ENCODE results near the gene CXCR5.

DNA sequence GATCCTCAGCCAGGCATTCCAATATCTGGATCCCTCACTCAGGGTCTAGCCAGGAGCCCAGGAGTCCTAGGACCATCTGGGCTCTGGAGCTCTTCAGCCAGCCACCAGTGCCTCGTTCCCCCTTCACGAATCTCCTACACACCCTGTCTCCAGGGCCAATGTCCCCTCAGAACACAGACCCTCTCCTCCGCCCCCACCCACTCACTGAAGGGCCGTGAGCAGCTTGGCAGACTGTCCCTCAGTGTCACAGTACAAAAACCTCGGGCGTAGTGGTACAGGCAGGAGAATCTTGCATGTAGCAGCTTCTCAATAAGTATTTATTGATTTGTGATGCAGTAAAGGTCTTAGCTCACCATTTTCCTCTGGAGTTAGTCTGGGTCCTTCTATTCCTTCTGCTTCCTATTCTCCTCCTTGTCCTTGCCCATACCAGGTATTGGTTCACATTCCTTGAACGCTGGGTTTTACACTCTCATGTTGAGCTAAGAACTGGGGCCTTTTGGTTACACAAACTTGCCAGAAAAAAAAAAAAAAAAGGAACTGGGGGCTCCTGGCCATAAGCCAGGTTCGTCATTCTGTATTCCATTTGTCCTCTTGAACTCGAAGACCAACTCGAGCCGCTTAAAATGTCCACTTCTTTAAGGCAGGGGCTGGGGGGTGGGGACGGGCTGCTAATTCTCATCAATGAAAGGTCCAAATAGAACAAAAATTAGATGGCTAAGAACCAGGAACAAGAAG, 2.3 kb downstream of the CXCR5 start:
- TF ChIP-seq, protein P1, sequence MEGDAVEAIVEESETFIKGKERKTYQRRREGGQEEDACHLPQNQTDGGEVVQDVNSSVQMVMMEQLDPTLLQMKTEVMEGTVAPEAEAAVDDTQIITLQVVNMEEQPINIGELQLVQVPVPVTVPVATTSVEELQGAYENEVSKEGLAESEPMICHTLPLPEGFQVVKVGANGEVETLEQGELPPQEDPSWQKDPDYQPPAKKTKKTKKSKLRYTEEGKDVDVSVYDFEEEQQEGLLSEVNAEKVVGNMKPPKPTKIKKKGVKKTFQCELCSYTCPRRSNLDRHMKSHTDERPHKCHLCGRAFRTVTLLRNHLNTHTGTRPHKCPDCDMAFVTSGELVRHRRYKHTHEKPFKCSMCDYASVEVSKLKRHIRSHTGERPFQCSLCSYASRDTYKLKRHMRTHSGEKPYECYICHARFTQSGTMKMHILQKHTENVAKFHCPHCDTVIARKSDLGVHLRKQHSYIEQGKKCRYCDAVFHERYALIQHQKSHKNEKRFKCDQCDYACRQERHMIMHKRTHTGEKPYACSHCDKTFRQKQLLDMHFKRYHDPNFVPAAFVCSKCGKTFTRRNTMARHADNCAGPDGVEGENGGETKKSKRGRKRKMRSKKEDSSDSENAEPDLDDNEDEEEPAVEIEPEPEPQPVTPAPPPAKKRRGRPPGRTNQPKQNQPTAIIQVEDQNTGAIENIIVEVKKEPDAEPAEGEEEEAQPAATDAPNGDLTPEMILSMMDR (IDR thresholded peaks at IDR 0.05) = no peak
- TF ChIP-seq POLR2A (IDR thresholded peaks at IDR 0.05) = no peak
